Measurements from ENCODE around the gene DGLUCY. TPM values are rescaled to one million over a fixed set of nuclear protein-coding genes. Genes with fewer than 3 reads are reported as not detected.

Gene DGLUCY
- total and polyA plus RNA-seq, 7 donors, result 20.4 to 135 (median 77.5) TPM

DNA sequence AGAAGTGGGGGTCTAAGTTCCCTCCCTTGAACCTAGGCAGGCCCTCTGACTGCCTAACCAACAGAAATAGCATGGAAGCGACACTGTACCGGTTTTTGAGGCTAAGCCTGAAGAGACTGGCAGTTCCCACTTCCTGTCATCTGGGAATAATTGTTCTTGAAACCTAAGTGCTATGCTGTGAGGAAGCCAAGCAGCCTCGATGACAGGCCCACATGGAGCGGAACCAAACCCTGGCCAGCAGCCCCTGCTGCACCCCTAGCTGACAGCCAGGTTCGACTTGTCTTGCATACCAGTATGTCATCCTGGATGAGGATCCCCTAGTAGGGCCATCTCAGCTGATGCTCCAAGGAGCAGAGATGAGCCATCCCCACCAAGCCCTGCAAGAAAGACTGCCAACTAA lies 137.0 kb downstream of the DGLUCY start:
- Histone ChIP-seq H3K36me3 (ENCODE audit: insufficient read depth in 1 of 2, low read depth in 1 of 2) (no peaks in the 10 kb centered on the region), H3K27ac (no peak overlapping the region), H3K4me1 (peaks cover 4% of the 10 kb centered on the region), H3K9me3 (no peaks in the 10 kb centered on the region), H3K4me3 (no peak overlapping the region), H3K27me3 (ENCODE audit: insufficient read depth in 3 of 3, low read length in 2 of 3) (peaks cover 0 to 9% (median 0%) of the 10 kb centered on the region in 3 donors)
- intact Hi-C loops (cut with DNase I), result no loop called here
- ATAC-seq (no peak), DNase-seq (peak in 1 of 2 donors; percentile 63)
- WGBS, 3 donors, result 36 to 44% (median 38%) methylated on average over 5 of the region's 5 CpGs
- TF ChIP-seq, protein P1, sequence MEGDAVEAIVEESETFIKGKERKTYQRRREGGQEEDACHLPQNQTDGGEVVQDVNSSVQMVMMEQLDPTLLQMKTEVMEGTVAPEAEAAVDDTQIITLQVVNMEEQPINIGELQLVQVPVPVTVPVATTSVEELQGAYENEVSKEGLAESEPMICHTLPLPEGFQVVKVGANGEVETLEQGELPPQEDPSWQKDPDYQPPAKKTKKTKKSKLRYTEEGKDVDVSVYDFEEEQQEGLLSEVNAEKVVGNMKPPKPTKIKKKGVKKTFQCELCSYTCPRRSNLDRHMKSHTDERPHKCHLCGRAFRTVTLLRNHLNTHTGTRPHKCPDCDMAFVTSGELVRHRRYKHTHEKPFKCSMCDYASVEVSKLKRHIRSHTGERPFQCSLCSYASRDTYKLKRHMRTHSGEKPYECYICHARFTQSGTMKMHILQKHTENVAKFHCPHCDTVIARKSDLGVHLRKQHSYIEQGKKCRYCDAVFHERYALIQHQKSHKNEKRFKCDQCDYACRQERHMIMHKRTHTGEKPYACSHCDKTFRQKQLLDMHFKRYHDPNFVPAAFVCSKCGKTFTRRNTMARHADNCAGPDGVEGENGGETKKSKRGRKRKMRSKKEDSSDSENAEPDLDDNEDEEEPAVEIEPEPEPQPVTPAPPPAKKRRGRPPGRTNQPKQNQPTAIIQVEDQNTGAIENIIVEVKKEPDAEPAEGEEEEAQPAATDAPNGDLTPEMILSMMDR (IDR thresholded peaks at IDR 0.05), result no peak

DNA sequence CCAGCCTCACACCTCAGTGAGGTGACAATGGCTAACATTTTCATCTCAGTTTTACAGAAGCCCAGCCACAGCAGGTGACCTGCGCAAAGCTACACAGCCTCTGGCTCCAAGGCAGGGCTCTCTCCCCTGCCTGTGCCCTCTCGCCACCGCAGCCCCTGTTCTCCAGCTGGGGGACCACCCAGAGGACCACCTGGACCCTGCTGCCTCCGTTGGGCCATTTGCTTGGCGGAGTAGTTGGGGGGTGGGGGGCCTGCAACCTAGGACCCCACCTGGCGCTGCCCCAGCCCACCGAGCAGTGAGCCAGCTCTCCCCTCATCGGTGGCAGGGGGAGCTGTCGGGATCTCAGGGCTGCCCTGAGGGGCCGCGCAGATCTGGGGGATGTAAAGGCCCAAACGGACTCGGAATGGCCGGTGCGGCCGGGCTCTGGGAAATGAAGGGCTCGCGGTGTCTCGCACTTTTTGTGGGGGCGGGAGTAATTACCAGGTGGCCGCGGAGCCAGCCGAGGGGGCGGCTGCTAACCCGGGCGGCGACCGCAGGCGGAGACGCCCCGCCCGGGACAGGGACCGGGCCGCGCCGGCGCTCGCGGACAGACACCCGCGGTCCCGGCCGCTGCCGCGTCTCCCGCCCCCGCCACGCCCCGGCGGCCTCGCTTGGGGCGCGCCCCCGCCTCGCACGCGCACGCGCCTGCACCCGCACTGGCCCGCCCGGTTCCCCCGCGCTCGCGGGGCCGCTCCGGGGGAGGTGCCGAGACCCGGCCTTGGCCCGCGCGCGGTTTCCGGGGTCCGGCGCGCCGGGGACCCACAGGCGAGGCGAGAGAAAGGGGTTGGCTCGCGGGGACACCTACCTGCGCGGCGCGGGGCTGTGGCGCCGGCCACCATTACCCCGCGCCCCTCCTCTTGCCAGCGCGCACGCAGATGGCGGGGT lies 139.3 kb downstream of the DGLUCY start:
- TF ChIP-seq, protein P1 (IDR thresholded peaks at IDR 0.05), result no peak
- ATAC-seq, result peak; percentile 40 to 61 (median 56)
- 3 to 7% (median 4%) methylated on average over 49 to 95 of the region's 95 CpGs for WGBS, 3 donors

DNA sequence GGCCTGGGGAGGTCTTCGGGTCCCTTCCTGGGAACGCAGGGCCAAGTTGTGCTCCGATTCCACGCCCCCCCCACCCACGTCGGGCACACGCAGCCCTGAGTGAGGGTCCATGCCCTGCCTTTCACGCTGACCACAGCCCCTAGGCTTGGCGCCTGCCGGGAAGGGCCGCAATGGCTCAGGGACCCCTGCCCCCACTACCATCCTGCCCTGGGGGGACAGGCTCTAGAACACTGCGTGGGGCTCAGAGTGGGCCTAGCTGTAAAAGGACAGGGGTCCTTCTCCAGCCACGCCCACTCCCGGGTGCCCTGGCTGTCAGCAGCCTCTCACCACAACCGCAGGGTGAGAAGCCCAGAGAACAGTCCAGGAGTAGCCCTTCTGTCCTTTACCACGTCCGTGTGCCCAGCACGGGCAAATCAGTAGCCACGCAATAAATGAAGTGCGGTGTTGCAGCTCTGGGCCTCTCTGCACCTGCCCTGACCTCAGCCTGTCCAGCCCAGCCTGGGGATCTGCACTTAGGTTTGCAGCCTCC lies 140.0 kb downstream of the DGLUCY start:
- Histone ChIP-seq H3K4me1 (peaks cover 4% of the 10 kb centered on the region), H3K27me3 (ENCODE audit: insufficient read depth in 3 of 3, low read length in 2 of 3) (peaks cover 0 to 15% (median 5%) of the 10 kb centered on the region in 3 donors), H3K9me3 (no peaks in the 10 kb centered on the region), H3K4me3 (peak overlapping the region; percentile 66), H3K27ac (no peak overlapping the region), H3K36me3 (ENCODE audit: insufficient read depth in 1 of 2, low read depth in 1 of 2) (no peaks in the 10 kb centered on the region)
- ATAC-seq (peak in 3 of 4 donors; percentile 11 to 35 (median 30)), DNase-seq (no peak)
- 28 to 46% (median 29%) methylated on average over 15 to 20 of the region's 20 CpGs for WGBS, 3 donors
- TF ChIP-seq, protein P1 (IDR thresholded peaks at IDR 0.05), result no peak
- intact Hi-C loops (cut with DNase I), result no loop called here

More for the DNA sequence above, 139.3 kb downstream of the DGLUCY start:
- Histone ChIP-seq H3K27ac (no peak overlapping the region), H3K9me3 (no peaks in the 10 kb centered on the region), H3K36me3 (ENCODE audit: insufficient read depth in 1 of 2, low read depth in 1 of 2) (no peaks in the 10 kb centered on the region), H3K4me1 (peaks cover 4% of the 10 kb centered on the region), H3K4me3 (peak overlapping the region; percentile 66), H3K27me3 (ENCODE audit: insufficient read depth in 3 of 3, low read length in 2 of 3) (peaks cover 0 to 12% (median 0%) of the 10 kb centered on the region in 3 donors)
- DNase-seq, result peak in 1 of 2 donors; percentile 44
- intact Hi-C loops (cut with DNase I), result no loop called here

DNA sequence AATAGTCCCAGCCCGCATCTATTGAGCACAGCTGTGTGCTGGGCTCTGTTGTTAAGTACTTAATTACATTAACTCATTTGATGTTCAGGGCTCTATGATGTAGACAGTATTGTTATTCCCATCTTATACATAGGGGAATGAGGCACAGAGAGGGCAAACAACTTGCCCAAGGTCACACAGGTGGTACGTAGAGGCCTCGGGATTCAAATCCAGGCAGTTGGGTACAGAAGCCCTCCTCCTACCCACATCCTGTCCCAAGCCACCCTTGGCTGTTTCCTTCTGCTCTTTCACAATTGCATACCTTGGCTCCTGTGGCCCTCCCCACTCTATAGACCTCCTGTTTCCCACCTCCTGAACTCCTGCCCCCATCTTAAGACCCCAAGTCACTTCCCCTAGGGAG lies 140.6 kb downstream of the DGLUCY start:
- TF ChIP-seq, protein P1 (IDR thresholded peaks at IDR 0.05), result no peak
- H3K27ac ChIP-seq, result no peak overlapping the region
- no peaks in the 10 kb centered on the region for H3K9me3 ChIP-seq
- ATAC-seq (no peak), DNase-seq (no peak)
- 85 to 91% (median 87%) methylated on average over 3 of the region's 3 CpGs for WGBS, 3 donors
- no peaks in the 10 kb centered on the region for H3K36me3 ChIP-seq (ENCODE audit: insufficient read depth in 1 of 2, low read depth in 1 of 2)
- peaks cover 4% of the 10 kb centered on the region for H3K4me1 ChIP-seq
- intact Hi-C loops (cut with DNase I), result no loop called here
- no peak overlapping the region for H3K4me3 ChIP-seq
- H3K27me3 ChIP-seq (ENCODE audit: insufficient read depth in 3 of 3, low read length in 2 of 3), result peaks cover 0 to 15% (median 5%) of the 10 kb centered on the region in 3 donors
